ENCODE data around the gene AP1S2. TPM values are rescaled to one million over a fixed set of nuclear protein-coding genes. Genes with fewer than 3 reads are reported as not detected.

The AP1S2 gene
- total and polyA plus RNA-seq, 9 of the 15 experiments (the other 6 are each of a cell fraction or from before 2014, with no cell fraction given) = 11.1 to 64.2 (median 25.8) TPM

GRCh38 chrX:15858051-15858450, 3.4 kb upstream of the AP1S2 start (continued):
- TF ChIP-seq USF1 (CRISPR knock-in tag; IDR thresholded peaks at IDR 0.05) = no peak
- TF ChIP-seq FOXP4 (CRISPR knock-in tag; IDR thresholded peaks at IDR 0.05; ENCODE audit: borderline replicate concordance) = no peak
- TF ChIP-seq ZEB2 (IDR thresholded peaks at IDR 0.05) = no peak
- TF ChIP-seq RFX5 (IDR thresholded peaks at IDR 0.05; ENCODE audit: low read depth, low read length) = no peak
- TF ChIP-seq TCF7 (IDR thresholded peaks at IDR 0.05; ENCODE audit: borderline replicate concordance) = no peak
- no peak for TF ChIP-seq POU5F1 (IDR thresholded peaks at IDR 0.05; ENCODE audit: borderline replicate concordance, low read depth, low read length, partially characterized antibody)
- TF ChIP-seq SIRT6 (IDR thresholded peaks at IDR 0.05; ENCODE audit: low read depth, low read length) = no peak

- ATAC-seq = no peak
- Histone ChIP-seq H2AFZ (ENCODE audit: low read depth, low read length) (peak overlapping the region; percentile 80), H3K27ac (ENCODE audit: extremely low read depth, low read depth, low read length) (no peak overlapping the region; the same call in 2 of the 3 replicates)
Observed at GRCh38 chrX:15856636-15857035, 2.0 kb upstream of the AP1S2 start.

More at GRCh38 chrX:15856636-15857035, 2.0 kb upstream of the AP1S2 start:
- Histone ChIP-seq H4K20me1 (replicated peaks; ENCODE audit: control insufficient read depth, insufficient read depth, low read length) (no peaks in the 10 kb centered on the region), H3K9ac (ENCODE audit: insufficient read depth in 1 of 2, low read depth in 2 of 2, low read length in 2 of 2) (peak overlapping the region in 1 of 2 experiments; percentile 77; a peak in 1 of 4 replicates), H3K4me3 (no peak overlapping the region), H3K27me3 (ENCODE audit: control insufficient read depth in 2 of 2, insufficient read depth in 2 of 2, low read length in 2 of 2) (no peaks in the 10 kb centered on the region), H3K4me2 (ENCODE audit: insufficient read depth, low read length) (peak overlapping the region; percentile 83; the same call in 1 of the 2 replicates), H3K79me2 (ENCODE audit: control insufficient read depth, insufficient read depth, low read length) (peaks cover 11% of the 10 kb centered on the region), H3K4me1 (replicated peaks in 1 of 2; ENCODE audit: control insufficient read depth in 2 of 2, insufficient read depth in 2 of 2, low read length in 2 of 2) (peaks cover 0 to 8% of the 10 kb centered on the region in 2 experiments; a peak in 3 of 5 replicates), H3K9me3 (replicated peaks; ENCODE audit: control insufficient read depth, insufficient read depth, low read depth, low read length) (no peaks in the 10 kb centered on the region), H3K36me3 (ENCODE audit: control insufficient read depth, insufficient read depth, low read length) (peaks cover 3% of the 10 kb centered on the region; the same call in 2 of the 3 replicates), H3K9me1 (ENCODE audit: control insufficient read depth, insufficient read depth, low read length) (no peaks in the 10 kb centered on the region)
- WGBS (ENCODE audit: insufficient coverage, low coverage, missing lambda C conversion rate) = 38% methylated on average over 1 of the region's 1 CpG
- no peak for FAIRE-seq
- ChIA-PET CTCF (ENCODE audit: low intra/inter-chr PET ratio) (no interaction called here), POLR2A (interaction anchor here (1.0 kb wide), 1 partner anchor 461 kb away, joined by 4 read pairs; no protein-coding TSS in a partner anchor)
- intact Hi-C loops (cut with micrococcal nuclease) = no loop called here
- no TSS peak for BruUV-seq (replicated peaks)
- DNase-seq (ENCODE audit: extremely low read depth in 1 of 4, low spot score in 3 of 4) = no peak
- in situ Hi-C loops (cut with MboI) = no loop called here
- no peak for TF ChIP-seq FIP1L1 (IDR thresholded peaks at IDR 0.05; ENCODE audit: low read depth, low read length, poor library complexity, severe bottlenecking)
- TF ChIP-seq RERE (CRISPR knock-in tag; IDR thresholded peaks at IDR 0.05; ENCODE audit: borderline replicate concordance) = no peak
- TF ChIP-seq MAZ (CRISPR knock-in tag; conservative IDR thresholded peaks at IDR 0.05 in 1 of 2, IDR thresholded peaks at IDR 0.05 in 1 of 2) = peak in 1 of 2 experiments; percentile 29; a peak in 1 of 4 replicates
- no peak for TF ChIP-seq CEBPG (CRISPR knock-in tag; IDR thresholded peaks at IDR 0.05)
- TF ChIP-seq CEBPG (tag; conservative IDR thresholded peaks at IDR 0.05 in 1 of 2, IDR thresholded peaks at IDR 0.05 in 1 of 2) = peak in 1 of 2 experiments; percentile 62; a peak in 2 of 4 replicates
